Measurements from ENCODE around the gene CMIP.

DNA sequence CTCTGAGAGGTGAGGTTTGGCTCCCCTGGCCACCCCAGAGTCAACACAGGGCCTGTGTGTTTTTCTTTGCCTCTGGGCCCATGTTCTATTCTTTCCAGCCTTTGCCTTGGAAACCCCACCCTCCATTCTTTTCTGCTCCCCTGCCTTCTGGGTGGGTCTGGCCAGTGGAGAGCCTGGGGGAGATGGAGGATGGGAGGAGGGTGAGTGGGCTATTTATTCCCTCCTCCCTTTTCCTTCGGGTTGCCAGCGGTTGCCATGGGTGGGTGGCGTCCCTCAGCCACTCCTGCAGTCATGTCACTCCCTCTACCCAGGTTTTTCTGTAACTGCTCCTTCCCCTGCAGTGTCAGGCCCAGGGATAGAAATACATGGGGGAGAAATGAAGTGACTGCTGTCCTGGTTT lies 15.5 kb downstream of the CMIP start:
- TF ChIP-seq POLR2A (IDR thresholded peaks at IDR 0.05), result no peak
- TF ChIP-seq, protein P1, sequence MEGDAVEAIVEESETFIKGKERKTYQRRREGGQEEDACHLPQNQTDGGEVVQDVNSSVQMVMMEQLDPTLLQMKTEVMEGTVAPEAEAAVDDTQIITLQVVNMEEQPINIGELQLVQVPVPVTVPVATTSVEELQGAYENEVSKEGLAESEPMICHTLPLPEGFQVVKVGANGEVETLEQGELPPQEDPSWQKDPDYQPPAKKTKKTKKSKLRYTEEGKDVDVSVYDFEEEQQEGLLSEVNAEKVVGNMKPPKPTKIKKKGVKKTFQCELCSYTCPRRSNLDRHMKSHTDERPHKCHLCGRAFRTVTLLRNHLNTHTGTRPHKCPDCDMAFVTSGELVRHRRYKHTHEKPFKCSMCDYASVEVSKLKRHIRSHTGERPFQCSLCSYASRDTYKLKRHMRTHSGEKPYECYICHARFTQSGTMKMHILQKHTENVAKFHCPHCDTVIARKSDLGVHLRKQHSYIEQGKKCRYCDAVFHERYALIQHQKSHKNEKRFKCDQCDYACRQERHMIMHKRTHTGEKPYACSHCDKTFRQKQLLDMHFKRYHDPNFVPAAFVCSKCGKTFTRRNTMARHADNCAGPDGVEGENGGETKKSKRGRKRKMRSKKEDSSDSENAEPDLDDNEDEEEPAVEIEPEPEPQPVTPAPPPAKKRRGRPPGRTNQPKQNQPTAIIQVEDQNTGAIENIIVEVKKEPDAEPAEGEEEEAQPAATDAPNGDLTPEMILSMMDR (IDR thresholded peaks at IDR 0.05), result no peak
